Measurements from ENCODE around the gene SLC25A43. TPM values are rescaled to one million over a fixed set of nuclear protein-coding genes. Genes with fewer than 3 reads are reported as not detected.
"Not testable (repeated sequence)": the region's sequence is repeated elsewhere in the genome, so short reads cannot be mapped to it uniquely, and the experiment has no call there.

SLC25A43 gene
- total RNA-seq, 1 donor from 2014 or later, result 2.4 TPM

- not testable (repeated sequence) for FAIRE-seq; DNase-seq (ENCODE audit: low spot score in 2 of 2)
Observed at GRCh38 chrX:119493851-119494495, 94.8 kb downstream of the SLC25A43 start.

DNA sequence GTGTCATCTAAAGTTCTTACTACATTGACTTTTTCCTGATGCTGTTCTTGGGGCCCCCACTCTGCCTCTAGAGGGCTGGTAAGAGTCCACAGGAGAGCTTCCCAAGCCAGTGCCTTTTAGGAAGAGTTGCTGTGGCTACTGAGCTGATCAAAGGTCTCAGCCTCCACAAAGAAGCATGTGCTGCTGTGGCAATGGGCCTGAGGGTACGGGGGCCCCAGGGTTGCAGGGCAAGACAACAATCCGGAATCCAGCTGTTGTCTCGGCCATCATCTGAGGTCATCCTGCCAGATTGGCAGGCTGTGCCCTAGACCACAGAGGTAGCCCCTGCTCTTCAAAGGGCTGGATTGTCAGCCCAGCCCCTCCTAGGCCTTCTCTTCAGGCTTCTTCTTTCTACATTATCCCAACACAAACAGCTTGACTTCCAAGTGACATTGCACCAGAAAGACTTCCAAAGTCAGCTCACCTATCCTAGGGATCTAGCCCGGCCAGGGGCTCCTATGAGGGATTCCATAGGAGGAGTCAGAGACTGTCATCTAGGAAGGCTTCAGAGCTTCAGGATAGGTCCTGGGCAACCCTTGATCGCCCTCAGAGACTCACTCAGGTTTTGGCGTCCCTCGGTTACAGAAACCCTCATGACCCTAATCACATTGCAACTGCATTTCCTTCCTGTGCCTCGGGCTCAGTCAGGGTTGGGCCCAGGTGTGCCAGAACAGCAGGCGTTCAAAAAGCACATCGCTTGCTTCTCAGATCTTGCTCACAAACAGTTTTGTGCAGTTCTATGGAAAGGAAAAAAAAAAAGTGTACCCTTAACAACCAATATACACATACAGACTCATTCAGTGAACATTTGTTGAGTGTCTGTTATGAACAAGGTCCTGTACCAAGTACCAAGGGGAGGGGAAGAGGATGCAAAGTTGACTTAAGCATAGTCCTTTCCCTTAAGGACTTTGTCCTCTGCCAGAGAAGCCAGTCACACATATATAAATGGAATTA, 96.9 kb downstream of the SLC25A43 start:
- no peak for FAIRE-seq
- DNase-seq (ENCODE audit: low spot score in 2 of 2), result no peak

GRCh38 chrX:119497185-119497584, 98.0 kb downstream of the SLC25A43 start:
- DNase-seq (ENCODE audit: low spot score in 2 of 2) (no peak), FAIRE-seq (no peak)

DNA sequence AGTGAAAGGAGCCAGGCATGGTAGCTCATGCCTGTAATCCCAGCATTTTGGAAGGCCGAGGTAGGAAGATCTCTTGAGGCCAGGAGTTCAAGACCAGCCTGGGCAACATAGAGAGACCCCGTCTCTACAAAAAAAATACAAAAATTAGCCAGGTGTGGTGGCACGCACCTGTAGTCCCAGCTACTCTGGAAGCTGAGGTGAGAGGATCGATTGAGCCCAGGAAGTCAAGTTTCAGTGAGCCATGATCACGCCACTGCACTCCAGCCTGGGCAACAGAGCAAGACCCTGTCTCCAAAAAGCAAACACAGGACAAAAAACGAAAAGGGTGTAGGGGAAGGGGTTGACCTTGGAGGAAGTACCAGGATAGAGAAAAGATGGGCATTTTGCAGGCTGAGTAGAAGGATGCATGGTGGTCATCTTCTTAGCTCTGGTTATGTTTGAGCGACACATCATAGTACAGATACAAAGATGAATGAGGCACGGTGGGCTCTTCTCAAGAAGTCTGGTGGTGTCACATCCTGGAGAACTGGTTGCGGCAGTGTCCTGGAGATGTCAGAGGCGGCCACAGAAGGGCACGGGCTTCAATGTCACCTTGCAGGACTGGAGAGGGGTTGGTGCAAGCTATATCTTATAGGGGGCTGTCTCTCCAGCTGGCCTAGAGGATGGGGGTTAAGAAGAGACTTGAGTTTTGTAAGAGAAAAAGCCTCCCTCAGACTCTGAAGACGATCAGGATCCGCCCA, 101.1 kb downstream of the SLC25A43 start:
- FAIRE-seq, result no peak
- no peak for DNase-seq (ENCODE audit: low spot score in 2 of 2)

GRCh38 chrX:119501511-119502148, 102.5 kb downstream of the SLC25A43 start:
- DNase-seq (ENCODE audit: low spot score in 2 of 2) (no peak), FAIRE-seq (no peak)

GRCh38 chrX:119502727-119503483, 103.8 kb downstream of the SLC25A43 start:
- DNase-seq (ENCODE audit: low spot score in 2 of 2) (no peak), FAIRE-seq (no peak)

DNA sequence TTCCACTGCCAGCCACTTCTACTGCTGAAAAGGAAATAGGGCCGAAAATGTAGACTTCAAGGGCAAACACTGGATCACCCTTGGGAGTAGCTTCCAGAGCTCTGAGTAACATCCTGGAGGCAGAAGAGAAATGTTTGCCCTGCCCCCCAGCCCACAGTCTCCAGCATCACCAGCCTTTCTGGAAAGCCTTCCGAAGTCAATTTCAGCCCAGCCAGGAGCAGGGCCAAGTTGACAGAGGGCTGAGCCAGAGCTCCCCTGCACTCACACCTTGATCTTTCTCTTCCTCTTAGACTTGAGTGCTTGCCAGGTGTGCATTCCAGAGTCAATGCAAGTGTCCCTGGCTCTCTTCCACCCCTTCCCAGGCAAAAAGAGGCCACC, 104.3 kb downstream of the SLC25A43 start:
- FAIRE-seq, result no peak
- no peak for DNase-seq (ENCODE audit: low spot score in 2 of 2)

Small RNAs within 50 kb of the gene (small RNA-seq; reads per million reads assigned to genes)
- gene RNU1-67P, result 0.59 reads per million, percentile 46 among the genes with 10 or more reads in this experiment
- gene RNY3P16, result 0.13 reads per million

Other genes with a start within 250 kb of the SLC25A43 start
- 260 TPM for gene PGRMC1, start 163.1 kb upstream of the SLC25A43 start, total RNA-seq
- 88.0 TPM for gene SLC25A5, start 69.1 kb downstream of the SLC25A43 start, total RNA-seq
- gene STEEP1, start 166.1 kb downstream of the SLC25A43 start, total RNA-seq, result 35.1 TPM
- 22.4 TPM for gene UBE2A, start 175.2 kb downstream of the SLC25A43 start, total RNA-seq
- gene NKRF, start 207.1 kb downstream of the SLC25A43 start, total RNA-seq, result 15.1 TPM